Kidney (tissue), 14 donors: Measurements from ENCODE around the gene NOC4L. TPM values are rescaled to one million over a fixed set of nuclear protein-coding genes. Genes with fewer than 3 reads are reported as not detected.
A peak's percentile ranks its signal among the peaks of the same experiment; 100 is the strongest.

Experiments
- DNase-seq, 5 donors: peaks; one replicate each; pipeline ENCODE4 v3.0.0-alpha.2; 2013 to 2020
- FAIRE-seq: peaks from 2 replicates; lab custom pipeline; 2012; peaks lifted over from hg19 to GRCh38; lab: Jason Lieb, UNC
- H3K27ac ChIP-seq, 2 donors: one replicate each; pipeline ENCODE4 v1.7.0; 2013; ENCODE audit warnings: low read depth in 2 of 2, low read length in 2 of 2, inconsistent platforms in 1 of 2
- H3K27me3 ChIP-seq: one replicate; pipeline ENCODE4 v1.7.1; 2013; ENCODE audit warnings: low read length, inconsistent platforms; ENCODE audit not compliant: control insufficient read depth, insufficient read depth
- H3K36me3 ChIP-seq, 3 donors: one replicate each; pipeline versions ENCODE4 v1.7.0 to v1.7.1; 2013; ENCODE audit warnings: low read length in 3 of 3, control low read depth in 1 of 3, inconsistent platforms in 1 of 3; ENCODE audit not compliant: insufficient read depth in 3 of 3, control insufficient read depth in 2 of 3
- H3K4me1 ChIP-seq, 3 donors: one replicate each; pipeline versions ENCODE4 v1.7.0 to v1.7.1; 2013; ENCODE audit warnings: low read length in 3 of 3, inconsistent platforms in 1 of 3, low read depth in 1 of 3; ENCODE audit not compliant: control insufficient read depth in 2 of 3, insufficient read depth in 2 of 3
- H3K4me3 ChIP-seq, 3 donors: one replicate each; pipeline versions ENCODE4 v1.7.0 to v1.8.1; 2013; ENCODE audit warnings: low read length in 3 of 3, control low read depth in 1 of 3, inconsistent platforms in 1 of 3
- H3K9ac ChIP-seq, 3 donors: one replicate each; pipeline versions ENCODE4 v1.7.0 to v1.7.1; 2013; ENCODE audit warnings: low read length in 3 of 3, control low read depth in 1 of 3, inconsistent platforms in 1 of 3
- H3K9me3 ChIP-seq, 3 donors: one replicate each; pipeline versions ENCODE4 v1.7.0 to v1.7.1; 2013; ENCODE audit warnings: low read length in 3 of 3, control low read depth in 1 of 3, inconsistent platforms in 1 of 3; ENCODE audit not compliant: control insufficient read depth in 2 of 3, insufficient read depth in 1 of 3
- CTCF ChIP-seq: IDR thresholded peaks from 3 replicates; pipeline ENCODE4 v1.5.1; 2012; ENCODE audit warnings: mild to moderate bottlenecking, moderate library complexity, borderline replicate concordance; ENCODE audit not compliant: insufficient read depth; ENCODE audit errors: extremely low read depth
- intact Hi-C: fragments of 100-400 bp; cut with DNase I; formaldehyde crosslinking; loops from one replicate; pipeline ENCODE4 v1.11.1; 2022
- polyA plus RNA-seq: library from polyadenylated mRNA; stranded (reverse); fragments of 350-450 nt; fragmentation: Illumina TruSeq; extraction: RNeasy Lipid Tissue Mini Kit (QIAGEN cat#74804); gene quantifications from one replicate; pipeline ENCODE4 v1.2.3, GENCODE V29; 2014; ENCODE audit warnings: low read depth, low replicate concordance; ENCODE audit not compliant: insufficient read depth
- total RNA-seq: library from RNA; stranded (reverse); fragmentation: NEBNext Ultra II Directional; extraction: Animal tissue kit (Norgen Biotek cat#: 25700); gene quantifications from one replicate; pipeline ENCODE4 v1.2.1, GENCODE V29; 2021
- donor health status: control.
- donor health status: control.
- donor health status: control.
- donor health status: control.
- donor health status: control.
- donor health status: DM: yes; HTN: yes; CAD: no.
- donor health status: Normal renal cell carcinoma (clear cell type).

NOC4L gene
- total and polyA plus RNA-seq, 2 donors from 2014 or later: 20.0 to 22.3 TPM

- Histone ChIP-seq H3K9ac (no peak overlapping the region), H3K4me1 (peaks cover 0 to 2% (median 0%) of the 10 kb centered on the region in 3 donors), H3K27ac (no peak overlapping the region), H3K27me3 (peaks cover 3% of the 10 kb centered on the region), H3K9me3 (peaks cover 0 to 4% (median 0%) of the 10 kb centered on the region in 3 donors), H3K4me3 (no peak overlapping the region), H3K36me3 (no peaks in the 10 kb centered on the region)
- FAIRE-seq (no peak), DNase-seq (peak in 1 of 5 donors; percentile 11)
- no peak for TF ChIP-seq CTCF
- intact Hi-C loops: no loop called here
These were observed 38.6 kb downstream of the NOC4L start for GRCh38 chr12:132182711-132183365.

- FAIRE-seq (no peak), DNase-seq (peak in 1 of 5 donors; percentile 32)
- Histone ChIP-seq H3K4me1 (peaks cover 0 to 8% (median 6%) of the 10 kb centered on the region in 3 donors), H3K9me3 (peaks cover 0 to 4% (median 0%) of the 10 kb centered on the region in 3 donors), H3K9ac (no peak overlapping the region), H3K27me3 (no peaks in the 10 kb centered on the region), H3K4me3 (no peak overlapping the region), H3K36me3 (no peaks in the 10 kb centered on the region), H3K27ac (no peak overlapping the region)
- intact Hi-C loops: no loop called here
- TF ChIP-seq CTCF: no peak
These were observed 41.4 kb downstream of the NOC4L start for GRCh38 chr12:132185705-132186104.

GRCh38 chr12:132186208-132186856, 42.1 kb downstream of the NOC4L start:
- Histone ChIP-seq H3K36me3 (no peaks in the 10 kb centered on the region), H3K27ac (no peak overlapping the region), H3K27me3 (no peaks in the 10 kb centered on the region), H3K4me3 (no peak overlapping the region), H3K9me3 (peaks cover 0 to 4% (median 0%) of the 10 kb centered on the region in 3 donors), H3K9ac (no peak overlapping the region), H3K4me1 (peaks cover 0 to 8% (median 6%) of the 10 kb centered on the region in 3 donors)
- FAIRE-seq: no peak
- no peak for TF ChIP-seq CTCF
- peak in 1 of 5 donors; percentile 65 for DNase-seq
- intact Hi-C loops: no loop called here
